Measurements from ENCODE around the gene INSIG1.
A peak's percentile ranks its signal among the peaks of the same experiment; 100 is the strongest.

Gene INSIG1

GRCh38 chr7:155333346-155334234, 35.9 kb downstream of the INSIG1 start:
- no peak for DNase-seq

- no peak for DNase-seq
Observed at GRCh38 chr7:155336812-155337602, 39.3 kb downstream of the INSIG1 start.

GRCh38 chr7:155337946-155338631, 40.4 kb downstream of the INSIG1 start:
- DNase-seq: no peak

- DNase-seq: no peak
Observed at GRCh38 chr7:155338632-155339320, 41.1 kb downstream of the INSIG1 start.

GRCh38 chr7:155339474-155339873, 41.8 kb downstream of the INSIG1 start:
- DNase-seq: no peak

GRCh38 chr7:155340071-155340531, 42.4 kb downstream of the INSIG1 start:
- no peak for DNase-seq

- no peak for DNase-seq
Observed at GRCh38 chr7:155340721-155341120, 43.0 kb downstream of the INSIG1 start.

- no peak for DNase-seq
Observed at GRCh38 chr7:155341463-155341983, 43.8 kb downstream of the INSIG1 start.

GRCh38 chr7:155342313-155342712, 44.6 kb downstream of the INSIG1 start:
- DNase-seq: no peak

GRCh38 chr7:155343150-155343549, 45.5 kb downstream of the INSIG1 start:
- DNase-seq: no peak

- no peak for DNase-seq
Observed at GRCh38 chr7:155343661-155344121, 46.0 kb downstream of the INSIG1 start.

- DNase-seq: no peak
Observed at GRCh38 chr7:155344270-155344617, 46.6 kb downstream of the INSIG1 start.

GRCh38 chr7:155344618-155345433, 47.1 kb downstream of the INSIG1 start:
- peak; percentile 34 for DNase-seq

- no peak for DNase-seq
Observed at GRCh38 chr7:155345490-155345889, 47.8 kb downstream of the INSIG1 start.

- DNase-seq: no peak
Observed at GRCh38 chr7:155346285-155346684, 48.6 kb downstream of the INSIG1 start.

GRCh38 chr7:155348806-155349205, 51.1 kb downstream of the INSIG1 start:
- no peak for DNase-seq

- DNase-seq: no peak
Observed at GRCh38 chr7:155349601-155350331, 52.1 kb downstream of the INSIG1 start.

GRCh38 chr7:155351120-155351870, 53.6 kb downstream of the INSIG1 start:
- DNase-seq: no peak

GRCh38 chr7:155352076-155352752, 54.5 kb downstream of the INSIG1 start:
- no peak for DNase-seq
